H9 (cell line): ENCODE data around the gene PLP2. TPM values are rescaled to one million over a fixed set of nuclear protein-coding genes. Genes with fewer than 3 reads are reported as not detected.
"Not testable (repeated sequence)": the region's sequence is repeated elsewhere in the genome, so short reads cannot be mapped to it uniquely, and the experiment has no call there.

ENCODE experiments used
- DNase-seq: peaks from one replicate; pipeline ENCODE4 v3.0.0-alpha.2; 2017
- H2AFZ ChIP-seq: one replicate; pipeline ENCODE4 v1.6.1; 2013; ENCODE audit warnings: mild to moderate bottlenecking, low read length, control low read depth, moderate library complexity
- H2AK5ac ChIP-seq: 2 replicates; pipeline ENCODE4 v1.6.1; 2013; ENCODE audit warnings: low read length, control low read depth, mixed read lengths; ENCODE audit not compliant: insufficient read length
- H2BK120ac ChIP-seq: one replicate; pipeline ENCODE4 v1.6.1; 2013; ENCODE audit warnings: low read depth, mild to moderate bottlenecking, low read length, control low read depth, inconsistent platforms; ENCODE audit not compliant: poor library complexity, severe bottlenecking
- H2BK12ac ChIP-seq: 2 replicates; pipeline ENCODE4 v1.6.1; 2013; ENCODE audit warnings: low read length, control low read depth, mixed read lengths, low read depth; ENCODE audit not compliant: insufficient read length
- H2BK15ac ChIP-seq: 2 replicates; pipeline ENCODE4 v1.6.1; 2013; ENCODE audit warnings: low read depth, low read length, control low read depth
- H2BK20ac ChIP-seq: one replicate; pipeline ENCODE4 v1.6.1; 2013; ENCODE audit warnings: low read depth, mild to moderate bottlenecking, low read length, control low read depth, inconsistent platforms; ENCODE audit not compliant: poor library complexity, severe bottlenecking
- H2BK5ac ChIP-seq: 2 replicates; pipeline ENCODE4 v1.6.1; 2013; ENCODE audit warnings: low read length, control low read depth, mixed read lengths; ENCODE audit not compliant: insufficient read length
- H3K14ac ChIP-seq: 2 replicates; pipeline ENCODE4 v1.6.1; 2013; ENCODE audit warnings: low read length, control low read depth; ENCODE audit not compliant: insufficient read depth
- H3K18ac ChIP-seq: 2 replicates; pipeline ENCODE4 v1.6.1; 2013; ENCODE audit warnings: low read depth, mild to moderate bottlenecking, mixed read lengths, low read length, control low read depth; ENCODE audit not compliant: insufficient read length
- H3K23ac ChIP-seq: 2 replicates; pipeline ENCODE4 v1.6.1; 2013; ENCODE audit warnings: low read length, control low read depth, mixed read lengths, low read depth; ENCODE audit not compliant: insufficient read length
- H3K23me2 ChIP-seq: 2 replicates; pipeline ENCODE4 v1.6.1; 2013; ENCODE audit warnings: low read depth, mild to moderate bottlenecking, mixed read lengths, low read length, control low read depth; ENCODE audit not compliant: insufficient read length, poor library complexity, severe bottlenecking
- H3K27ac ChIP-seq: 2 replicates; pipeline ENCODE4 v1.5.1; 2013; ENCODE audit warnings: low read length, control low read depth, mixed read lengths, low read depth; ENCODE audit not compliant: insufficient read length
- H3K27me3 ChIP-seq: 2 replicates; pipeline ENCODE4 v1.6.1; 2013; ENCODE audit warnings: low read length, control low read depth, inconsistent platforms; ENCODE audit not compliant: insufficient read depth
- H3K4ac ChIP-seq: 2 replicates; pipeline ENCODE4 v1.6.1; 2013; ENCODE audit warnings: low read depth, mild to moderate bottlenecking, control low read depth, inconsistent platforms, low read length, moderate library complexity
- H3K4me1 ChIP-seq: 2 replicates; pipeline ENCODE4 v1.6.1; 2013; ENCODE audit warnings: low read length, control low read depth, inconsistent platforms; ENCODE audit not compliant: insufficient read depth
- H3K4me2 ChIP-seq: 2 replicates; pipeline ENCODE4 v1.6.1; 2013; ENCODE audit warnings: low read length, control low read depth, mixed read lengths; ENCODE audit not compliant: insufficient read length, insufficient read depth
- H3K56ac ChIP-seq: 2 replicates; pipeline ENCODE4 v1.6.1; 2013; ENCODE audit warnings: low read depth, mild to moderate bottlenecking, mixed read lengths, low read length, control low read depth; ENCODE audit not compliant: insufficient read length
- H3K79me1 ChIP-seq: 2 replicates; pipeline ENCODE4 v1.6.1; 2013; ENCODE audit warnings: low read depth, mild to moderate bottlenecking, moderate library complexity, low read length, control low read depth, inconsistent platforms; ENCODE audit not compliant: insufficient read depth, poor library complexity, severe bottlenecking
- H3K79me2 ChIP-seq: 2 replicates; pipeline ENCODE4 v1.6.1; 2013; ENCODE audit warnings: low read length, control low read depth, inconsistent platforms; ENCODE audit not compliant: insufficient read depth
- H3K9ac ChIP-seq: 2 replicates; pipeline ENCODE4 v1.6.1; 2013; ENCODE audit warnings: low read length, control low read depth, mixed read lengths; ENCODE audit not compliant: insufficient read length; ENCODE audit errors: extremely low read depth
- H3K9me3 ChIP-seq: one replicate; pipeline ENCODE4 v1.6.1; 2013; ENCODE audit warnings: low read depth, low read length, inconsistent platforms; ENCODE audit not compliant: control insufficient read depth
- H3T11ph ChIP-seq: one replicate; pipeline ENCODE4 v1.6.1; 2013; ENCODE audit warnings: mild to moderate bottlenecking, low read length, control low read depth, inconsistent platforms
- H4K20me1 ChIP-seq: one replicate; pipeline ENCODE4 v1.6.1; 2013; ENCODE audit not compliant: control insufficient read depth, insufficient read length, insufficient read depth
- H4K5ac ChIP-seq: 2 replicates; pipeline ENCODE4 v1.6.1; 2013; ENCODE audit warnings: low read depth, mild to moderate bottlenecking, mixed read lengths, low read length, control low read depth; ENCODE audit not compliant: insufficient read length
- H4K8ac ChIP-seq: replicated peaks from 2 replicates; pipeline ENCODE4 v1.6.1; 2013; ENCODE audit warnings: low read length, control low read depth, mixed read lengths, low read depth; ENCODE audit not compliant: insufficient read length
- H4K91ac ChIP-seq: 2 replicates; pipeline ENCODE4 v1.6.1; 2013; ENCODE audit warnings: low read depth, mild to moderate bottlenecking, moderate library complexity, mixed read lengths, low read length, control low read depth; ENCODE audit not compliant: insufficient read length
- H3K27ac Mint-ChIP-seq, 3 experiments: 2 replicates in 2 of 3; 3 replicates in 1 of 3; pipeline ENCODE4 v1.8.0; 2020 to 2021; ENCODE audit warnings: mixed read lengths in 3 of 3, mild to moderate bottlenecking in 1 of 3, moderate library complexity in 1 of 3
- H3K27me3 Mint-ChIP-seq: 2 replicates; pipeline ENCODE4 v1.8.0; 2021; ENCODE audit warnings: low read depth, mild to moderate bottlenecking, moderate library complexity, mixed read lengths
- H3K36me3 Mint-ChIP-seq, 3 experiments: 2 replicates in 2 of 3; 3 replicates in 1 of 3; pipeline ENCODE4 v1.8.0; 2020 to 2021; ENCODE audit warnings: low read depth in 3 of 3, mixed read lengths in 3 of 3; ENCODE audit not compliant: insufficient read depth in 1 of 3
- H3K4me1 Mint-ChIP-seq, 2 experiments: 2 replicates each; pipeline ENCODE4 v1.8.0; 2020; ENCODE audit warnings: mixed read lengths in 2 of 2
- H3K4me3 Mint-ChIP-seq, 2 experiments: 2 replicates in 1 of 2; 3 replicates in 1 of 2; pipeline ENCODE4 v1.8.0; 2020 to 2021; ENCODE audit warnings: mild to moderate bottlenecking in 2 of 2, mixed read lengths in 2 of 2, moderate library complexity in 1 of 2
- H3K9me3 Mint-ChIP-seq, 2 experiments: 2 replicates in 1 of 2; 3 replicates in 1 of 2; pipeline ENCODE4 v1.8.0; 2020; ENCODE audit warnings: mild to moderate bottlenecking in 2 of 2, mixed read lengths in 2 of 2, moderate library complexity in 1 of 2
- CTCF ChIP-seq: fragments of 200-600 bp; sonication (generic); conservative IDR thresholded peaks from 3 replicates; pipeline ENCODE4 v1.8.0; 2021; ENCODE audit warnings: antibody characterized with exemption, mild to moderate bottlenecking
- WGBS: extraction: QIAGEN DNeasy Blood & Tissue Kit; methylation state at CpG from one replicate; pipeline ENCODE4 v1.1.7; 2013; ENCODE audit warnings: missing lambda C conversion rate, low lambda C conversion rate, mixed read lengths; ENCODE audit not compliant: insufficient read length; ENCODE audit errors: extremely low coverage; 5-methylcytosine and 5-hydroxymethylcytosine counted together
- total RNA-seq: library from RNA; stranded (reverse); gene quantifications from 2 replicates; pipeline ENCODE4 v1.2.1, GENCODE V29; 2021

The PLP2 gene
- total RNA-seq, 1 experiment from 2014 or later: 11.7 TPM

GRCh38 chrX:49122499-49122898, 49.2 kb upstream of the PLP2 start:
- Histone ChIP-seq H3K27me3 (no peaks in the 10 kb centered on the region), H3K4me2 (peak overlapping the region; percentile 91), H2BK20ac (no peak overlapping the region), H2BK120ac (no peak overlapping the region), H2AFZ (no peak overlapping the region), H3K4me1 (no peaks in the 10 kb centered on the region), H3K79me1 (peaks cover 9% of the 10 kb centered on the region), H3K79me2 (no peaks in the 10 kb centered on the region), H3K4ac (no peak overlapping the region), H3K23me2 (peaks cover 4% of the 10 kb centered on the region), H2AK5ac (no peak overlapping the region), H4K91ac (no peak overlapping the region), H4K8ac (no peak overlapping the region), H4K5ac (no peak overlapping the region), H2BK5ac (no peak overlapping the region), H2BK15ac (no peak overlapping the region), H3T11ph (no peak overlapping the region), H3K23ac (no peak overlapping the region), H3K14ac (no peak overlapping the region), H3K18ac (no peak overlapping the region), H3K56ac (no peak overlapping the region), H3K9ac (peak overlapping the region; percentile 89), H4K20me1 (no peaks in the 10 kb centered on the region), H3K27ac (no peak overlapping the region), H3K9me3 (peaks cover 10% of the 10 kb centered on the region), H2BK12ac (no peak overlapping the region)
- Mint-ChIP-seq H3K27me3 (no peaks in the 10 kb centered on the region; the same call in 1 of the 2 replicates), H3K9me3 (peaks cover 63 to 71% of the 10 kb centered on the region in 2 experiments), H3K4me3 (peak overlapping the region; percentile 91 to 93), H3K4me1 (peaks cover 4 to 7% of the 10 kb centered on the region in 2 experiments), H3K36me3 (peaks cover 19 to 39% (median 37%) of the 10 kb centered on the region in 3 experiments), H3K27ac (peak overlapping the region in 1 of 3 experiments; percentile 99; a peak in 1 of 7 replicates)
- no peak for TF ChIP-seq CTCF
- no CpG with 5 or more reads among the region's 5 CpGs for WGBS
- DNase-seq: no peak

- H3K23ac ChIP-seq, H3T11ph ChIP-seq, H2BK5ac ChIP-seq, H2BK12ac ChIP-seq, H3K79me2 ChIP-seq, H3K14ac ChIP-seq, H2BK120ac ChIP-seq, H2BK15ac ChIP-seq, H2BK20ac ChIP-seq, H3K23me2 ChIP-seq, H3K18ac ChIP-seq, DNase-seq, H3K27me3 Mint-ChIP-seq, H3K9me3 ChIP-seq, H3K9ac ChIP-seq, H3K56ac ChIP-seq, H2AK5ac ChIP-seq, H4K20me1 ChIP-seq, H3K4me3 Mint-ChIP-seq, H3K4me2 ChIP-seq, H3K4me1 Mint-ChIP-seq, H4K91ac ChIP-seq, H3K27ac ChIP-seq, H3K79me1 ChIP-seq, H3K4me1 ChIP-seq, H2AFZ ChIP-seq, H4K5ac ChIP-seq, H3K27ac Mint-ChIP-seq, H3K4ac ChIP-seq, H4K8ac ChIP-seq, H3K27me3 ChIP-seq: not testable (repeated sequence)
- WGBS: no CpG with 5 or more reads among the region's 13 CpGs
- peaks cover 40 to 52% of the 10 kb centered on the region in 2 experiments for H3K9me3 Mint-ChIP-seq
- peaks cover 3 to 12% (median 8%) of the 10 kb centered on the region in 3 experiments; a peak in 6 of 7 replicates for H3K36me3 Mint-ChIP-seq
These were observed 43.9 kb upstream of the PLP2 start for GRCh38 chrX:49127742-49128258.
